Neuron (in vitro differentiated cells): ENCODE data around the gene AGAP1.

Experiments
- H2AFZ ChIP-seq: one replicate; pipeline ENCODE4 v1.6.1; 2013; ENCODE audit warnings: low read depth, mild to moderate bottlenecking, inconsistent platforms, low read length, moderate library complexity
- H3K27me3 ChIP-seq: one replicate; pipeline ENCODE4 v1.6.1; 2013; ENCODE audit warnings: low read length; ENCODE audit not compliant: insufficient read depth
- H3K36me3 ChIP-seq: one replicate; pipeline ENCODE4 v1.6.1; 2013; ENCODE audit warnings: low read length; ENCODE audit not compliant: insufficient read depth
- H3K4me1 ChIP-seq: one replicate; pipeline ENCODE4 v1.6.1; 2013; ENCODE audit warnings: low read length; ENCODE audit not compliant: insufficient read depth
- H3K4me3 ChIP-seq: 2 replicates; pipeline ENCODE4 v1.5.1; 2013; ENCODE audit warnings: mild to moderate bottlenecking, low read length, moderate library complexity
- H3K9me3 ChIP-seq: one replicate; pipeline ENCODE4 v1.6.1; 2013; ENCODE audit warnings: low read length

Gene AGAP1

DNA sequence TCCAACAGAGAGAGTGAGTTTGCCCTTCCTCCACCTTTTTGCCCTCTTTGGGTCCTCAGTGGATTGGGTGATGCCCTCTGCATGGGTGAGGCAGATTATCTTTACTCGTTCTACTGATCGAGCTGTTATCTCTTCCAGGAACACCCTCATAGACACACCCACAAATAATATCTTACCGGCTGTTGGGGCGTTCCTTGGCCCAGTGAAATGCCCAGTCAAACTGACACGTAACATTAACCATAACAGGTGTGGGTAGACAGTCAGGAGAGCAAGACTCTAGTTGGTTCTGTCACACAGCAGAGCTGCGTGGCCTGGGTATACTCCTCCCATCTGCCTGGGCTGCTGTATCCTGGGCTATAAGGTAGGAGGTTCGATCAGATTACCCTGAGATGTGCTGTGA is 144.1 kb downstream of the AGAP1 start:
- Histone ChIP-seq H3K4me3 (no peak overlapping the region), H3K9me3 (peaks cover 2% of the 10 kb centered on the region), H3K27me3 (no peaks in the 10 kb centered on the region), H3K4me1 (peaks cover 22% of the 10 kb centered on the region), H2AFZ (no peak overlapping the region), H3K36me3 (no peaks in the 10 kb centered on the region)

GRCh38 chr2:235638541-235639427 is 144.9 kb downstream of the AGAP1 start:
- Histone ChIP-seq H3K4me3 (no peak overlapping the region), H3K4me1 (peaks cover 22% of the 10 kb centered on the region), H3K9me3 (no peaks in the 10 kb centered on the region), H3K36me3 (no peaks in the 10 kb centered on the region), H2AFZ (no peak overlapping the region), H3K27me3 (no peaks in the 10 kb centered on the region)

DNA sequence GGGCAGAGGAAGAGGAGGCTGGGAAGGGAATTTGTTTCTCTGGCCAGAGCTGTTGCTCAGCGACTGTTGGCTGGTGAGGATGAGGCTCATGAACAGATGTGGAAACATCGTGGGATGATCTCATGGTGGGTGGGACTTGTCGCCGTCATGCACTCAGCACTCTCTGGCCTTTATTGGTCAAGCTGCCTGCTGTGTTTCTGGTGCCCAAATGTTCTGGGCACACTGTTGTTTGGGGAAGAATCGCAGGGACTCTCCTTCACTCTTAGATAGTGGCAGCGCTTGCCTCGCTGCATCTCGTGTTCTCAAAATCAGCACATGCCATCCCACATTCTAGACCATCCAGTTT is 145.6 kb downstream of the AGAP1 start:
- Histone ChIP-seq H3K9me3 (no peaks in the 10 kb centered on the region), H3K36me3 (no peaks in the 10 kb centered on the region), H3K4me1 (peaks cover 22% of the 10 kb centered on the region), H3K27me3 (no peaks in the 10 kb centered on the region), H2AFZ (no peak overlapping the region), H3K4me3 (no peak overlapping the region)

DNA sequence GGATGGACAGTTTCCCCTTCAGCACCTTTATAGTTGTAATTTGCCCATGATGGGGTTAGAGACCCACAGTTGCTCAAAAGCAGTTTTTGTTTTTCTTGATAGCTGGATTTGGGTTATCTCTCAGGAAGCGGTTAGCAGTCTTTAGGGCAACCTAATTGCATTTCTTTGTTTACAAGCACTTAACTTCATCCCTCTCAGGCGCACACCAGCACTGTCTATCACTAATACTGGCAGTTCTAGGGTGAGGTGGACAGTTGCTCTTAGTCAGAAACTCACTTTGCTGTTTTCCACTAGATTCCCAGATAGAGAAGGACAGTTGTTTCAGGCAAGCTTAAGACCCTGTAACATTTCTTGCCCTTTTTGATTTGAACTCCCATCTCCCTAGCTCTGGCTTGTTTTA is 146.0 kb downstream of the AGAP1 start:
- H3K36me3 ChIP-seq, result no peaks in the 10 kb centered on the region
- H3K4me3 ChIP-seq, result no peak overlapping the region
- no peaks in the 10 kb centered on the region for H3K27me3 ChIP-seq
- no peaks in the 10 kb centered on the region for H3K9me3 ChIP-seq
- H2AFZ ChIP-seq, result no peak overlapping the region
- peaks cover 22% of the 10 kb centered on the region for H3K4me1 ChIP-seq

DNA sequence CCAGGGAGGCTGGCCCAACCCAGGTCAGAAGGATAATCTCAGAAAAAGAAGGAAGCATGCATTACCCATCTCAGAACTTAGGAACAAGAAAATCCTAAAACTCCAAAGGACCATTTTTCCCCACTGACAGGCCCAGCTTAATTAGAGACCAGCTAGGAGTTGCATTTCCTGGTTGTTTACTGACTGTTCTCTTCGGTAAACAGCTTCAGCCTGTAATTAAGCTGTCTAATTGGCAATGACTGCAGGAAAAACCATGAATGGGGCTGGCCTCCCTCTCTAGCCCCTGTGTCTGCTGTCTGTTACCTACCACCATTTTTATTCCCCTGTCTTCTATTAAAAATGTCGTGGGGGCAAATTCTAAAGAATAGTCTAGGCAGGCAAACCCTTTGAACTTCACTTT is 146.5 kb downstream of the AGAP1 start:
- H3K9me3 ChIP-seq, result no peaks in the 10 kb centered on the region
- H3K4me1 ChIP-seq, result peaks cover 22% of the 10 kb centered on the region
- H2AFZ ChIP-seq, result no peak overlapping the region
- H3K27me3 ChIP-seq, result no peaks in the 10 kb centered on the region
- no peak overlapping the region for H3K4me3 ChIP-seq
- no peaks in the 10 kb centered on the region for H3K36me3 ChIP-seq

- H3K27me3 ChIP-seq, result no peaks in the 10 kb centered on the region
- H3K4me3 ChIP-seq, result no peak overlapping the region
- no peak overlapping the region for H2AFZ ChIP-seq
- H3K36me3 ChIP-seq, result no peaks in the 10 kb centered on the region
- H3K9me3 ChIP-seq, result no peaks in the 10 kb centered on the region
- H3K4me1 ChIP-seq, result peaks cover 22% of the 10 kb centered on the region
Measured at GRCh38 chr2:235640926-235641723, 147.3 kb downstream of the AGAP1 start.

GRCh38 chr2:235641956-235642355 is 148.1 kb downstream of the AGAP1 start:
- H3K9me3 ChIP-seq, result no peaks in the 10 kb centered on the region
- H2AFZ ChIP-seq, result no peak overlapping the region
- H3K4me1 ChIP-seq, result peaks cover 22% of the 10 kb centered on the region
- H3K4me3 ChIP-seq, result no peak overlapping the region
- H3K36me3 ChIP-seq, result no peaks in the 10 kb centered on the region
- H3K27me3 ChIP-seq, result no peaks in the 10 kb centered on the region

- Histone ChIP-seq H2AFZ (no peak overlapping the region), H3K36me3 (no peaks in the 10 kb centered on the region), H3K27me3 (no peaks in the 10 kb centered on the region), H3K9me3 (no peaks in the 10 kb centered on the region), H3K4me1 (peaks cover 22% of the 10 kb centered on the region), H3K4me3 (no peak overlapping the region)
Measured at GRCh38 chr2:235642446-235643098, 148.7 kb downstream of the AGAP1 start.

- H3K27me3 ChIP-seq, result no peaks in the 10 kb centered on the region
- H3K9me3 ChIP-seq, result no peaks in the 10 kb centered on the region
- H3K4me1 ChIP-seq, result peaks cover 22% of the 10 kb centered on the region
- no peaks in the 10 kb centered on the region for H3K36me3 ChIP-seq
- H3K4me3 ChIP-seq, result no peak overlapping the region
- H2AFZ ChIP-seq, result no peak overlapping the region
Measured at GRCh38 chr2:235643680-235644511, 150.1 kb downstream of the AGAP1 start.

DNA sequence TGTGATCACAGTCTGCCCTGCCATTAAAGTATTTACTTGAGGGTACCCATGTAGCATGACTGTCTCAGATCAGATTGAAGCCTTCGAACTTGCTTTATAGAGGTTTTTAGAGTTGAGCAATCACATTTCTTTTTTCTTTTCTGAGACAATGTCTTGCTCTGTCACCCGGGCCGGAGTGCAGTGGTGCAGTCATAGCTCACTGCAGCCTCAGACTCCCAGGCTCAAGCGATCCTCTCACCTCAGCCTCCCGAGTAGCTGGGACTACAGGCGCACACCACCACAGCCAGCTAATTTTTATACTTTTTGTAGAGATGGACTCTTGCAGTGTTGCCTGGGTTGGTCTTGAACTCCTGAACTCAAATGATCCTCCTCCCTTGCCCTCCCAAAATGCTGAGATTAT is 153.4 kb downstream of the AGAP1 start:
- Histone ChIP-seq H3K4me1 (no peaks in the 10 kb centered on the region), H3K27me3 (no peaks in the 10 kb centered on the region), H2AFZ (no peak overlapping the region), H3K4me3 (no peak overlapping the region), H3K9me3 (peaks cover 2% of the 10 kb centered on the region), H3K36me3 (no peaks in the 10 kb centered on the region)

- Histone ChIP-seq H3K36me3 (no peaks in the 10 kb centered on the region), H3K27me3 (no peaks in the 10 kb centered on the region), H2AFZ (no peak overlapping the region), H3K4me3 (no peak overlapping the region), H3K9me3 (peaks cover 2% of the 10 kb centered on the region), H3K4me1 (no peaks in the 10 kb centered on the region)
Measured at GRCh38 chr2:235647877-235648276, 154.0 kb downstream of the AGAP1 start.

DNA sequence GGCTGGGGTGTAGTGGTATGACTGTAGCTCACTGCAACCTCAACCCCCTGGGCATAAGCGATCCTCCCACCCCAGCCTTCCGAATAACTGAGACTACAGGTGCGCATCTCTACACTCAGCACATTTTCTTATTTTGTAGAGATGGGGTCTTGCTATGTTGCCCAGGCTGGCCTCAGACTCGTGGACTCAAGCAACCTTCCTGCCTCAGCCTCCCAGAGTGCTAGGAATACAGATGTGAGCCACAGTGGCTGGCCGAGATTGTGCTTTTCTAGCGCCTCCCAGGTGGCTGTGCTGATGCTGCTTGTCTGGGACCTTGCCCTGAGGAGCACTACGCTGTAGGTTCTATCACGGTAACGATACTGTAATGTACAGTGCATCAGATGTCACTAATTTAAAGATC is 155.6 kb downstream of the AGAP1 start:
- H3K4me3 ChIP-seq, result no peak overlapping the region
- peaks cover 2% of the 10 kb centered on the region for H3K9me3 ChIP-seq
- H2AFZ ChIP-seq, result no peak overlapping the region
- H3K27me3 ChIP-seq, result no peaks in the 10 kb centered on the region
- peaks cover 7% of the 10 kb centered on the region for H3K4me1 ChIP-seq
- no peaks in the 10 kb centered on the region for H3K36me3 ChIP-seq
